Ramos (cell line): ENCODE data around the gene CEP295NL.

Experiments
- in situ Hi-C: fragments of 300-500 bp; cut with MboI; formaldehyde crosslinking; loops from one replicate; pipeline ENCODE4 v1.14.3; 2022; ENCODE audit warnings: low sequenced_read_pairs; ENCODE audit not compliant: unreplicated experiment

Gene CEP295NL

DNA sequence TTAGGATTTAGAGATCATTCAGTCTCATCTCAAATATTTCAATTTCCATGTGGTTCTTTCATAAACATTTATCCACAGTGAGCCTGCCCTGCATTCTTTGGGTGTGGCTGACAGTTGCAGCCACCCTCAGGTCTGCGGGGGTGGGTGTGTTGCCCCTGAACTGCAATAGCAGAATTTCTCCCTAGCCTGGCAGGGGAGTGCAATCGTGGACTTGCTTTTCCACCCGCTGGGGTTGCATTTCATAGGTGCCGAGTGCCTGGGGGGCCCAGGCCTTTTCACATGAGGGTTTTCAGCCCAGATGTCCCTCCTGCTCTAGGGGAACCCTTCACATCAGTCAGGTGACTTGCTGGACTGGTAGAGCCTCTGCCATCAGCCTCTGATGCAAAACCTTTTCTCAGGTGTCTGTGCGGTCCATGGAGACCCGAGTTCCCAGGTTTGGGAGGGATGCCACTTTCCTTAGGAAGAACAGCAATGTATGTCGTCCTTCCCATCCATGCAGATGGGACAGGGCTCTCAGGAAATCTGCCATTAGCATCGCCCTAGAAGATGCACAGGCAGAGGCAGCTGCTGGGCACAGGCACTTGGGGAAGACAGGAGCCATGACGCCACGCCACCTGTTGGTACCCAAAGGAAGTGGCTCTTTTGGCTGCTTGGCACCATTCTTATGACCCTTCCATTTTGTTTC is 60.0 kb downstream of the CEP295NL start:
- in situ Hi-C loops, result no loop called here

DNA sequence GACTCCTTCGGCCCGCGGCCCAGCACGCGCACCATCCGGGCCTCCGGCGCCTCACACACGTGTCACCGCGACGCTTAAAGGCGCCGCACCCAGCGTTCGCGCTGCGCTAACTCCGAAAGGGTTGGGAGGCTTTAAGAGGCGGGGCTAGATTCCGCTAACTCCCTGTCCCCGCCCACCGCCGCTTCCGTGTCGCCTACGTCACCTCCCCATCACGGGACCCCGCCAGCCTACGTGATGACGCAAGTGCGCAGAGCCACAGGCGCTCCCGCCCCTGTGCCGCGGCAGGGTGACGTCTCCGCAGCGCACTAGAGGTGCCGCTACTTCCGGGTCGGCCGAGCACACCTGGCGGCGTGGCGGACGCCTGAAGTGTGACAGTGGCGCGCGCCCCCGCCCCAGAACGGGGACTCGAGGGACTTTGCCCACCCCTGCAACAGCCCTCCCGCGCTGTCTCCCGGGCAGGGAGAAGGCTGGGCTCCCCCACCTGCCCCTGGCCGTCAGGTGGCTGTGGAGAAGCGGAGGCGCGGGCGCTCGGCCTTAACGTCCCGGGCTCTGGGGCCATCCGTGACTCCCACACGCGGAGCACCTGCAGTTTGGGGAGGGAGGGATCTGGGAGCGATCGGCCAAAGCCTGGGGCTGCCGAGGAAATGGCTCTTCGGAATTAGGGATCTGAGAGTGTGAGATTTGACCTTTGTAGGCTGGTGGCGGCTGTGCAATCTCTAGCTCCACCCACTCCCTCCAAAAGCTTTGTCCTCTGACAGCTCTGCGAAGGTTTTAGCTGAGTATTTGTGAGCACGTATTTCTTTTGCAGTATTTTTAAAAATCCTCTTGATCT is 62.0 kb downstream of the CEP295NL start, which contains the start of gene USP36:
Gene USP36, minus strand, starts transcription at position 35 of the 832 bp plus-strand sequence. CDS start 4,451 bp downstream, outside the sequence.
- in situ Hi-C loops, result no loop called here
